HL-60 (cell line): ENCODE data around the gene ARNT2.

Experiments
- DNase-seq, 2 experiments: peaks; one replicate each; pipeline ENCODE4 v3.0.0-alpha.2; 2010 to 2020; ENCODE audit warnings: low read depth in 1 of 2, low spot score in 1 of 2
- H3K27ac ChIP-seq: fragments of 250-450 bp; sonication (Bioruptor Pico); replicated peaks from 2 replicates; pipeline ENCODE4 v1.5.1; 2020; ENCODE audit warnings: mild to moderate bottlenecking, moderate library complexity
- H3K27me3 ChIP-seq: fragments of 250-450 bp; sonication (Bioruptor Pico); 2 replicates; pipeline ENCODE4 v1.5.1; 2021; ENCODE audit warnings: mild to moderate bottlenecking, moderate library complexity; ENCODE audit not compliant: insufficient read depth, poor library complexity, severe bottlenecking
- H3K4me3 ChIP-seq: replicated peaks from 2 replicates; pipeline ENCODE4 v1.5.1; 2011; ENCODE audit warnings: mild to moderate bottlenecking, control low read depth, low read length; ENCODE audit not compliant: insufficient read depth
- CTCF ChIP-seq: IDR thresholded peaks from one replicate; pipeline ENCODE4 v1.5.1; 2011; ENCODE audit warnings: low read length, control low read depth, inconsistent platforms; ENCODE audit not compliant: insufficient read depth
- GABPA ChIP-seq: IDR thresholded peaks from 2 replicates; pipeline ENCODE4 v1.6.1; 2012; ENCODE audit warnings: low read depth
- POLR2AphosphoS5 ChIP-seq: IDR thresholded peaks from 2 replicates; pipeline ENCODE4 v1.6.1; 2012; ENCODE audit warnings: low read depth
- REST ChIP-seq: IDR thresholded peaks from 2 replicates; pipeline ENCODE4 v1.6.1; 2012; ENCODE audit warnings: low read depth; ENCODE audit not compliant: insufficient replicate concordance
- SPI1 ChIP-seq: IDR thresholded peaks from 2 replicates; pipeline ENCODE4 v1.6.1; 2012; ENCODE audit warnings: low read depth, mild to moderate bottlenecking, borderline replicate concordance

Gene ARNT2

GRCh38 chr15:80600626-80601025, 196.4 kb downstream of the ARNT2 start:
- H3K27me3 ChIP-seq, result no peaks in the 10 kb centered on the region
- H3K4me3 ChIP-seq, result no peak overlapping the region
- no peak overlapping the region for H3K27ac ChIP-seq
- TF ChIP-seq REST (no peak), SPI1 (no peak), POLR2AphosphoS5 (no peak), GABPA (no peak), CTCF (no peak)
- no peak for DNase-seq

- Histone ChIP-seq H3K27me3 (no peaks in the 10 kb centered on the region), H3K4me3 (no peak overlapping the region), H3K27ac (no peak overlapping the region)
- no peak for DNase-seq
- no peak for TF ChIP-seq POLR2AphosphoS5
- TF ChIP-seq CTCF, result no peak
- TF ChIP-seq REST, result no peak
- TF ChIP-seq GABPA, result no peak
- TF ChIP-seq SPI1, result no peak
These were observed 197.1 kb downstream of the ARNT2 start for GRCh38 chr15:80601256-80601655.

GRCh38 chr15:80604583-80605575, 200.7 kb downstream of the ARNT2 start:
- TF ChIP-seq REST, result no peak
- TF ChIP-seq POLR2AphosphoS5, result no peak
- TF ChIP-seq GABPA, result no peak
- TF ChIP-seq CTCF, result no peak
- no peak for TF ChIP-seq SPI1
- H3K27me3 ChIP-seq, result peaks cover 2% of the 10 kb centered on the region
- H3K4me3 ChIP-seq, result no peak overlapping the region

More at GRCh38 chr15:80604583-80605575, 200.7 kb downstream of the ARNT2 start:
- DNase-seq, result no peak
- no peak overlapping the region for H3K27ac ChIP-seq
